HFFc6 (cell line): ENCODE measurements around the gene ITGB3. TPM values are rescaled to one million over a fixed set of nuclear protein-coding genes. Genes with fewer than 3 reads are reported as not detected.
"Not testable (repeated sequence)": the region's sequence is repeated elsewhere in the genome, so short reads cannot be mapped to it uniquely, and the experiment has no call there.

Experiments used
- DNase-seq: peaks from one replicate; pipeline ENCODE4 v3.0.0-alpha.2; 2018
- H3K27ac Mint-ChIP-seq: 2 replicates; pipeline ENCODE4 v1.8.0; 2020; ENCODE audit warnings: mild to moderate bottlenecking, mixed read lengths
- H3K27me3 Mint-ChIP-seq: 2 replicates; pipeline ENCODE4 v1.8.0; 2021; ENCODE audit warnings: mild to moderate bottlenecking, moderate library complexity, mixed read lengths; ENCODE audit not compliant: insufficient read depth
- H3K36me3 Mint-ChIP-seq: 2 replicates; pipeline ENCODE4 v1.8.0; 2021; ENCODE audit warnings: low read depth, mixed read lengths
- H3K4me1 Mint-ChIP-seq: 2 replicates; pipeline ENCODE4 v1.8.0; 2020; ENCODE audit warnings: low read depth, mixed read lengths
- H3K4me3 Mint-ChIP-seq: 2 replicates; pipeline ENCODE4 v1.8.0; 2020; ENCODE audit warnings: mild to moderate bottlenecking, moderate library complexity, mixed read lengths
- H3K9me3 Mint-ChIP-seq: 2 replicates; pipeline ENCODE4 v1.8.0; 2020; ENCODE audit warnings: mild to moderate bottlenecking, mixed read lengths
- CTCF ChIP-seq: fragments of 200-600 bp; sonication (generic); IDR thresholded peaks from 2 replicates; pipeline ENCODE4 v1.5.0; 2021; ENCODE audit warnings: antibody characterized with exemption, mild to moderate bottlenecking
- total RNA-seq, 6 experiments: library from RNA; stranded (reverse); fragmentation: NEBNext Ultra II Directional; extraction: Animal tissue kit (Norgen Biotek cat#: 25700); gene quantifications; 2 replicates in 1 of 6; 3 replicates in 5 of 6; pipeline ENCODE4 v1.2.3, GENCODE V29; 2021

The ITGB3 gene
- total RNA-seq, 6 experiments from 2014 or later: 2.2 to 4.1 (median 2.9) TPM

- Mint-ChIP-seq H3K27me3 (no peaks in the 10 kb centered on the region; the same call in 1 of the 2 replicates), H3K36me3 (peaks cover 18% of the 10 kb centered on the region), H3K9me3 (peaks cover 15% of the 10 kb centered on the region), H3K27ac (peak overlapping the region; percentile 82), H3K4me3 (peak overlapping the region; percentile 53), H3K4me1 (peaks cover 45% of the 10 kb centered on the region)
- DNase-seq: no peak
- no peak for TF ChIP-seq CTCF
Observed at GRCh38 chr17:47266782-47267181, 13.2 kb downstream of the ITGB3 start.

GRCh38 chr17:47267354-47267828 is 13.8 kb downstream of the ITGB3 start:
- H3K27ac Mint-ChIP-seq: peak overlapping the region; percentile 82
- no peaks in the 10 kb centered on the region; the same call in 1 of the 2 replicates for H3K27me3 Mint-ChIP-seq
- H3K4me1 Mint-ChIP-seq: peaks cover 45% of the 10 kb centered on the region

GRCh38 chr17:47268964-47269363 is 15.3 kb downstream of the ITGB3 start:
- DNase-seq, H3K27me3 Mint-ChIP-seq, H3K27ac Mint-ChIP-seq, H3K4me3 Mint-ChIP-seq: not testable (repeated sequence)
- H3K4me1 Mint-ChIP-seq: peaks cover 45% of the 10 kb centered on the region
- peaks cover 18% of the 10 kb centered on the region for H3K36me3 Mint-ChIP-seq
- peaks cover 15% of the 10 kb centered on the region for H3K9me3 Mint-ChIP-seq

More at GRCh38 chr17:47267354-47267828, 13.8 kb downstream of the ITGB3 start:
- DNase-seq: peak; percentile 90
- peaks cover 15% of the 10 kb centered on the region for H3K9me3 Mint-ChIP-seq
- peaks cover 18% of the 10 kb centered on the region for H3K36me3 Mint-ChIP-seq
- H3K4me3 Mint-ChIP-seq: peak overlapping the region; percentile 53
- TF ChIP-seq CTCF: no peak

- H3K27me3 Mint-ChIP-seq, DNase-seq, H3K4me3 Mint-ChIP-seq, H3K27ac Mint-ChIP-seq: not testable (repeated sequence)
- Mint-ChIP-seq H3K36me3 (peaks cover 18% of the 10 kb centered on the region), H3K4me1 (peaks cover 43% of the 10 kb centered on the region), H3K9me3 (peaks cover 15% of the 10 kb centered on the region)
Observed at GRCh38 chr17:47269561-47270280, 16.1 kb downstream of the ITGB3 start.

- Mint-ChIP-seq H3K27ac (no peak overlapping the region), H3K4me3 (no peak overlapping the region), H3K9me3 (peaks cover 15% of the 10 kb centered on the region), H3K27me3 (peaks cover under 1% of the 10 kb centered on the region; the same call in 1 of the 2 replicates), H3K4me1 (peaks cover 44% of the 10 kb centered on the region), H3K36me3 (peaks cover 18% of the 10 kb centered on the region)
- TF ChIP-seq CTCF: no peak
- no peak for DNase-seq
Observed at GRCh38 chr17:47270946-47271705, 17.5 kb downstream of the ITGB3 start.

- H3K4me3 Mint-ChIP-seq: no peak overlapping the region
- no peak for DNase-seq
- peaks cover 15% of the 10 kb centered on the region for H3K9me3 Mint-ChIP-seq
- H3K27me3 Mint-ChIP-seq: peaks cover 2% of the 10 kb centered on the region; the same call in 1 of the 2 replicates
- no peak for TF ChIP-seq CTCF
- H3K27ac Mint-ChIP-seq: no peak overlapping the region
- H3K4me1 Mint-ChIP-seq: peaks cover 44% of the 10 kb centered on the region
- peaks cover 18% of the 10 kb centered on the region for H3K36me3 Mint-ChIP-seq
Observed at GRCh38 chr17:47272491-47272890, 18.9 kb downstream of the ITGB3 start.
